ENCODE measurements around the gene SLC25A22.

DNA sequence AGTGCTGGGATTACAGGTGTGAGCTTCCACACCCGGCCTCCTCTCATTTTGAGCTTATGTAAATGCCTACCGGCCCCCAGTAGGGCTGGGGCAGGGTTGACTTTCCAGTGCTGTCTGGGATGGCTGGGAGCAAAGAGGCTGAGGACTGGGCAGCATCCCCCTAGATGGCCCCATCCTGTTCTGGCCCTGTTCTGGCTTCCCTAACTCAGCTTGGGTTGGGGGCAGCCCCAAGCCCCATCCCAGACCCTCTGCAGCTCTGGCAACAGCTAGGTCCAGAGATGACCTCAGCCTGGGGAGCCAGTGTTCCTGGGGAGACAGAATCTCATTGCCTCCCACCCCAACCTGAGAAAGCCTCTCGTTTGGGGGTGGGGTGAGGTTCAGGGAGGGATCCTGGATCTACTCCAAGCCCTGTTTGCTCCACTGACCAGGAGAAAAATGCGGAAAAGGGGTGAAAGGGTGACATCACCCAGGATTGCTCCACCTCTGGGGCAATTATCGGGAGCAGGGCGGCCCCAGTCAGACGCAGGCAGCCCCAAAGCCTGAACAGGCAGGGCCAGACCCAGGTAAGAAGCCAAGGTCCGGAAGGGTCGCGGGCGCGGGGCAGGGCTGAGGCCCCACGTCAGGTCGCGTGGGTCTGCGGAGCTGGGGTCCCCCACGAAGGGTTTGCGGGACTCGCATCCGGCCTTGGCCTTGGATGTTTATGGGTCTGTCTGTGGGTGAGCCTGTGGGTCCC lies 20.5 kb upstream of the SLC25A22 start, which contains the start of gene PNPLA2:
- TF ChIP-seq EZH2 (IDR thresholded peaks at IDR 0.05; ENCODE audit: low read length, missing control alignments), result no peak
- no peak for TF ChIP-seq CTCF (conservative IDR thresholded peaks at IDR 0.05 in 1 of 2, IDR thresholded peaks at IDR 0.05 in 1 of 2; ENCODE audit: low read depth in 1 of 2, low read length in 2 of 2)
